GM12874 (cell line): ENCODE data around the gene DAG1.

ENCODE experiments used
- TF ChIP-seq, protein P1 (sequence below): IDR thresholded peaks from 2 replicates; pipeline ENCODE4 v1.5.1; 2011; ENCODE audit warnings: low read depth, mild to moderate bottlenecking, control low read depth, low read length, moderate library complexity; ENCODE audit not compliant: insufficient read depth

DAG1 gene

GRCh38 chr3:49506906-49507305, 36.8 kb downstream of the DAG1 start:
- TF ChIP-seq, protein P1, sequence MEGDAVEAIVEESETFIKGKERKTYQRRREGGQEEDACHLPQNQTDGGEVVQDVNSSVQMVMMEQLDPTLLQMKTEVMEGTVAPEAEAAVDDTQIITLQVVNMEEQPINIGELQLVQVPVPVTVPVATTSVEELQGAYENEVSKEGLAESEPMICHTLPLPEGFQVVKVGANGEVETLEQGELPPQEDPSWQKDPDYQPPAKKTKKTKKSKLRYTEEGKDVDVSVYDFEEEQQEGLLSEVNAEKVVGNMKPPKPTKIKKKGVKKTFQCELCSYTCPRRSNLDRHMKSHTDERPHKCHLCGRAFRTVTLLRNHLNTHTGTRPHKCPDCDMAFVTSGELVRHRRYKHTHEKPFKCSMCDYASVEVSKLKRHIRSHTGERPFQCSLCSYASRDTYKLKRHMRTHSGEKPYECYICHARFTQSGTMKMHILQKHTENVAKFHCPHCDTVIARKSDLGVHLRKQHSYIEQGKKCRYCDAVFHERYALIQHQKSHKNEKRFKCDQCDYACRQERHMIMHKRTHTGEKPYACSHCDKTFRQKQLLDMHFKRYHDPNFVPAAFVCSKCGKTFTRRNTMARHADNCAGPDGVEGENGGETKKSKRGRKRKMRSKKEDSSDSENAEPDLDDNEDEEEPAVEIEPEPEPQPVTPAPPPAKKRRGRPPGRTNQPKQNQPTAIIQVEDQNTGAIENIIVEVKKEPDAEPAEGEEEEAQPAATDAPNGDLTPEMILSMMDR = no peak

DNA sequence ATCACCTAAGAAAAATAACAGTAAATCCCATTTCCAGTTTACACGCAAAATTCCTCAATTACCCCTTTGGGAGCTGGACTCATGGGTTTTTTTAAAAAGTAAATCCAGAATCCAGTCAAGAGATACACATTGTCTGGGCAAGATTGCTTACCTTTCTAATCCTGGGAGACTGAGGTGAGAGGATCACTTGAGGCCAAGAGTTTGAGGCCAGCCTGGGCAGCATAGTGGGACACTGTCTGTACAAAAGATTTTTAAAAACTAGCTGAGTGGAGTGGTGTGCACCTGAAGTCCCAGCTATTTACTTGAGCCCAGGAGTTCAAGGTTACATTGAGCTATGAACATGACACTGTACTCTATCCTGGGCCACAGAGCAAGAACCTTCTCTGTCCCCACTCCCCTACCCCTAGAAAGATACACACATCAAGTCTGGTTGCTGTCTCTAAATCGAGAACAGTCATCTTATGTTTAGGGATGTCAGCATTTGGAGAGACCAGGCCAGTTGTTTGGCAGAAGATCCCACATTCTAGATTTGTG, 39.0 kb downstream of the DAG1 start:
- TF ChIP-seq, protein P1 = no peak

DNA sequence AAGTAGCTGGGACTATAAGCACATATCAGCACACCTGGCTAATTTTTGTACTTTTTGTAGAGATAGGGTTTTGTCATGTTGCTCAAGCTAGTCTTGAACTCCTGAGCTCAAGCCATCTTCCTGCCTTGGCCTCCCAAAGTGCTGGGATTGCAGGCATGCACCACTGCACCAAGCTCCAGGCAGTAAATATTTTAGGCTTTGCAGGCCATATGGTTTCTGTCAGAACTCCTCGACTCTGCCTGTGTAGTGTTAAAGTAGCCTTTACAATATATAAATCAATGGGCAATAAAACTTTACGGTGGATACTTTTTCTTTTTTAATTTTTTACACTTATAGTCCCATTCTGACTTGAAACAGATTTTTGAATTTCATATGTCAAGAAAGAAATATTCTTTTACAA, 41.6 kb downstream of the DAG1 start:
- TF ChIP-seq, protein P1 = no peak

DNA sequence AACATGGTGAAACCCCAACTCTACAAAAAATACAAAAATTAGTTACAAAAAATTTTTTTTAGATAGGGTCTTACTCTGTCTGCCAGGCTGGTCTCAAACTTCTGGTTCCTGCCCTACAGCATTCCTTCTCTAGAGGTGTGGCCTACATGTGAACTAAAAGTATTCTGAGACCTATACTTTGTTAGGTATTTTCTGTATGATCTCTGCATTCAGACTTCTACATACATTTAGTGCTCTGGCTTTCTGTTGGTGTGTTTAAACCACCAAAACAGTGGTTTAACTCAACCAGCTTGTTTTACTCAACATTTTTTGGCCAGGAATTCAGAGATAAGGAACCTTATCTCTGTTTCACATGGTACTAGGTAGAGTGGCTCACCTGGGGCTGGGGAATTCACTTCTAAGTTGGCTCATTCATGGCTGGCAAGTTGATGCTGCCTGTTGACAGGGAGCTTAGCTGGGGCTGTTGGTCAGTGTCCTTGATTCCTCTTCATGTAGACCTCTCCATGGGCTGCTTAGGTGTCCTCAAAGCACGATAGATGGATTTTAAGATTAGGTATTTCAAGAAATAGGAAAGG, 42.8 kb downstream of the DAG1 start:
- TF ChIP-seq, protein P1 = no peak

DNA sequence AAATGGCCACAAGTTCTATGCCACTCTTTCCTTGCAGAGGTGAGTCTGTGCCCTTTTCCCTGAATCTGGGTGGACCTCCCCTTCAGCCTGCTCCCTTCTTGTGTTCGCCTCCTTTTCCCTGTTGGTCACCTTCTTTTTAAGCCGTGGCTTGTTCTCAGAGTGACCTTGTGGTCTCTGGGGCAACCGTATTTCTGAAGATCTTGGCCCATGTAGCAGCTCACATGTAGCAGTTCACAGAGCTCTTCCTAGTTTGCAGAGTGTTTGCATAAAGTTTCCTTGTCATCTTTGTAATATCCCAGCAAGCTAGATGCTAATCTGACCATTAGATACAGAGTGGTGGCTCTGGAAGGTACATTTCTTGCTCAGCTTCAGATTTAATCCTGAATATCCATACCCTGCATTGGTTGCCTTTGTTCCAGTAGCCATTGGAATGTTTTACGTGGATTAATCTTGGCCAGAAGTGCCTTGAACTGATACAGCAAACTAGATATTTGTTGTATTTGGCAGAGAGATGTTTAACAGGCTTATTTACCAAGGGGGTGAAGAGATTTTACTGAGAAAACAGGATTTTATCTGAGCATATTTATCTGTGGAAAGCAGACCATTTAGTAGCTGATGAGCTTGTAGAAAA, 43.5 kb downstream of the DAG1 start:
- TF ChIP-seq, protein P1 = no peak

- TF ChIP-seq, protein P1 = no peak
Observed at GRCh38 chr3:49518016-49518415, 47.9 kb downstream of the DAG1 start.

DNA sequence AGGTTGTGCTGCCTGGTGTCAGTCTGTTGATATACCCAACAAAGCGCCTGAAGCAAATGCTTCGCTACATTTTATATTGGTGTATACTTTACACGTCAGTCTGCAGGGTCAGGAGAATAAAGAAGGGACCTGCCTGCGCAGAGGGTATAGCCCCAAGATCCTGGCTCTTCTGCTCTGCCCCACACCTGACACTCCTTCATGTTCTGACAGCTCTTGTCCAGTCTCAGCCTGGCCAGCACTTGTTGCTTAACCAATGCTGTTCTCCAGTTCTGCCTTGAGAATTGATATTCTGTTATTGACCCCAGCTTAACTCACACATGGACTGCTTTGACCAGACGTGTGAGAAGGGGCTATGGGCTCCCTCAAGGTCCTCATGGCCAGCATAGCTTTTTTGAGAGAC, 48.4 kb downstream of the DAG1 start:
- TF ChIP-seq, protein P1 = no peak
